ENCODE results near the gene COL6A2. TPM values are rescaled to one million over a fixed set of nuclear protein-coding genes. Genes with fewer than 3 reads are reported as not detected.
A peak's percentile ranks its signal among the peaks of the same experiment; 100 is the strongest.
"Not testable (repeated sequence)": the region's sequence is repeated elsewhere in the genome, so short reads cannot be mapped to it uniquely, and the experiment has no call there.

Gene COL6A2
- total RNA-seq, 5 donors from 2014 or later (not counting 1 experiment from before 2014, with no cell fraction given) = 33.8 to 85.2 (median 60.7) TPM

DNA sequence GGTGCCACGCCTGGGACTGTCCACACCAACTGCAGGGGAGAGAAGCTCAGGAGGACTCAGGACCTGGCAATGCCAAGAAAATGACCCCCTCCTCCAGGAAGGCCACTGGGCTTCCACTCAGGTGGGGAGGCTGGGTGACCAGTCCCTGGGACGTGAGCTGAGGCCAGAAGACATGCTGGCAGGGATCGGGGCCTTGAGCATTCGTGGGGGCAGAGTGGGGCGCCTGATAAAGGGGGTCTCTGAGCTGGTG lies 15.3 kb upstream of the COL6A2 start:
- H3K27me3 Mint-ChIP-seq = peaks cover 0 to 8% of the 10 kb centered on the region in 2 donors
- Histone ChIP-seq H3K9me3 (no peaks in the 10 kb centered on the region), H3K27ac (ENCODE audit: low read length) (no peak overlapping the region), H3K4me3 (ENCODE audit: control insufficient read depth in 1 of 2, extremely low read depth in 1 of 2, low read length in 1 of 2) (no peak overlapping the region), H3K27me3 (replicated peaks in 1 of 2; ENCODE audit: control insufficient read depth in 2 of 2, extremely low read depth in 1 of 2, insufficient read depth in 2 of 2, low read length in 1 of 2) (peaks cover 0 to 60% of the 10 kb centered on the region in 2 experiments), H3K4me1 (ENCODE audit: control insufficient read depth in 1 of 2, extremely low read depth in 1 of 2, insufficient read depth in 2 of 2, low read length in 2 of 2) (no peaks in the 10 kb centered on the region), H3K36me3 (ENCODE audit: control insufficient read depth in 2 of 2, extremely low read depth in 1 of 2, insufficient read depth in 1 of 2, low read length in 1 of 2) (no peaks in the 10 kb centered on the region)
- no peak overlapping the region for H3K4me3 Mint-ChIP-seq
- peaks cover 0 to 8% (median 8%) of the 10 kb centered on the region in 3 donors for H3K9me3 Mint-ChIP-seq
- WGBS (ENCODE audit: insufficient coverage) = 81% methylated on average over 3 of the region's 5 CpGs
- no peak for ATAC-seq (replicated peaks in 1 of 4)
- ChIA-PET POLR2A (no interaction called here), CTCF (no interaction called here)
- DNase-seq = peak in 1 of 35 experiments; percentile 10
- H3K4me1 Mint-ChIP-seq = no peaks in the 10 kb centered on the region
- H3K27ac Mint-ChIP-seq = no peak overlapping the region
- no peaks in the 10 kb centered on the region for H3K36me3 Mint-ChIP-seq

DNA sequence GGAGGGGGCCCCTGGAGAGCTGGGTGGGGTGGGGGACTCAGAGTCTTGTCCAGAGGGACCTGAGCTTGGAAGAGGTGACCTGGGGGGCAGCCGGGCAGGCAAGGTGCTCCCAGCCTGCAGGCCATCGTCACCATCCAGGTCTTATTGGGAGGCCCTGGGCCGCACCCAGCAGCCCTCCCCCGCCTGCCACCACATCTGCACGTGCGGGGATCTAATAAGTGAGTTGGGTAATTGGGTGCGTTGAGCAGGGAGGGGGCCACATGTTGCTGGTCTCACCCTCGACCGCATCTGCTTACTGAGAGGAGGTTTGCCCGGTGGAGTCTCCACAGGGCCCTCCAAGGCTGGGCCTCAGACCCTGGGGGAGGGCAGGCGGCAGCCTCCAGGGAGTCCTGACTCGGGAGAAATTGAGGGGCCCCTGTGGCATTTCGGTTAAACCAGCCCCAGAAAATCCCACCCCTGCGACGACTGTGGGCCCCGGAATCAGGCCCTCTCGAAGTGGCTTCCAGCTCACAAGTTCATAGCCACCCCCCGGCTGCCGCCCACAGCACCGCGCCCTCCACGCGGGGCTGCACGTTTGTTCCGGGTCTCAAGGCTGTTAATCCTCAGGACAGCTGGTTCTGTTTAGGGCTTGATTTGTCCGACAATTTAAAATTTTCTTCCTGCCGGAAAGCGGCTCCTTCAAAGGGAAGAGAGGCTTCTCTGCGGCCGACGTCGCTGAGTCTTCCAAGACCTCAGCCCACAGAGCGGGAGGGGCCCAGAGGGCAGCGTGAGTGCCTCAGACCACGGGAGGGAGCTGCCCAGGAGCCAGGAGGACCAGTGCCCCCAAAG lies 14.7 kb upstream of the COL6A2 start:
- Histone ChIP-seq H3K4me1 (ENCODE audit: control insufficient read depth in 1 of 2, extremely low read depth in 1 of 2, insufficient read depth in 2 of 2, low read length in 2 of 2) (no peaks in the 10 kb centered on the region), H3K9me3 (no peaks in the 10 kb centered on the region), H3K36me3 (ENCODE audit: control insufficient read depth in 2 of 2, extremely low read depth in 1 of 2, insufficient read depth in 1 of 2, low read length in 1 of 2) (no peaks in the 10 kb centered on the region), H3K27ac (ENCODE audit: low read length) (no peak overlapping the region), H3K27me3 (replicated peaks in 1 of 2; ENCODE audit: control insufficient read depth in 2 of 2, extremely low read depth in 1 of 2, insufficient read depth in 2 of 2, low read length in 1 of 2) (peaks cover 0 to 57% of the 10 kb centered on the region in 2 experiments), H3K4me3 (ENCODE audit: control insufficient read depth in 1 of 2, extremely low read depth in 1 of 2, low read length in 1 of 2) (no peak overlapping the region)
- no peaks in the 10 kb centered on the region for H3K36me3 Mint-ChIP-seq
- ChIA-PET CTCF (no interaction called here), POLR2A (no interaction called here)
- no peak for ATAC-seq (replicated peaks in 1 of 4)
- peaks cover 2 to 13% (median 13%) of the 10 kb centered on the region in 3 donors for H3K9me3 Mint-ChIP-seq
- no peak for DNase-seq
- H3K4me1 Mint-ChIP-seq = no peaks in the 10 kb centered on the region
- no peak overlapping the region for H3K27ac Mint-ChIP-seq
- H3K4me3 Mint-ChIP-seq = no peak overlapping the region
- peaks cover 0 to 8% of the 10 kb centered on the region in 2 donors for H3K27me3 Mint-ChIP-seq
- 89% methylated on average over 34 of the region's 35 CpGs for WGBS (ENCODE audit: insufficient coverage)

DNA sequence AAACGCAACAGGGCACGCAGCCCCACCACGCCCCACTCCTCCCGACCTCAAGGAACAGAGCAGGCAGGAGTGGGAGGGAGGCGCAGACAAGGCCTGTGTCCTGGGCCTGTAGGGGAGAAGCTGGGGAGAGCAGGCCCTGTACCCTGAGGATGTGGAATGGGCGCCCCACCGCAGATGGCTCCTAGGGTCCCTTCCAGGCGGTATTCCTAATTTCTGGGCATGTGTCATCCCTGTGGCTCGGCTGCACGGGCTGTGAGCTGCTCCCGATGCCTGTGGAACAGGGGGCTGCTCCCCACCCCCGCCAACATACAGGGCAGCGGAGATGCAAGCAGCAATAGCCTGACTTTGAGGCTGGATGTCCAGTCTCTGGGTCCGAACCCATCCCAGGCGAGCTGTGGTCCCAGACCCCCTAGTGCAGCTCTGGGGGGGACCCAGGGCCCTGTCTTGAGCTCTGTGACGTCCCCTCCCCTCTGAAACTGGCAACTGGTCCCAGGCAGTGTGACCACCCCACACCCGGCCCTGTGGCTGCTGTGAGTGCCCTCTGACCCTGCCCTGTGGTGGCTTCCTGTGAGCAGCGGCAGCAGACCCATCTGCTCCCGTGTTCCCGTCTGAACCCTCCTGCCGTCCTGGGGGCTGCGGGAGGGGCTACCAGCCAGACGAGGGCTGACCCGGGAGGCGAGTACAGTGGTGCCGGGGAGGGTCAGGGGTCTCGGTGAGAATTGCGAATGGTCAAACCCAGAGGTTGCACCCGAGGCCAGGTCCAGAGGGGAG lies 13.9 kb upstream of the COL6A2 start:
- no peaks in the 10 kb centered on the region for H3K36me3 ChIP-seq (ENCODE audit: control insufficient read depth in 2 of 2, extremely low read depth in 1 of 2, insufficient read depth in 1 of 2, low read length in 1 of 2)
- no peaks in the 10 kb centered on the region for H3K4me1 ChIP-seq (ENCODE audit: control insufficient read depth in 1 of 2, extremely low read depth in 1 of 2, insufficient read depth in 2 of 2, low read length in 2 of 2)
- H3K4me3 ChIP-seq (ENCODE audit: control insufficient read depth in 1 of 2, extremely low read depth in 1 of 2, low read length in 1 of 2) = no peak overlapping the region
- Mint-ChIP-seq H3K4me1 (no peaks in the 10 kb centered on the region), H3K36me3 (no peaks in the 10 kb centered on the region), H3K4me3 (no peak overlapping the region), H3K27me3 (peaks cover 0 to 8% of the 10 kb centered on the region in 2 donors), H3K9me3 (peaks cover 6 to 20% (median 19%) of the 10 kb centered on the region in 3 donors), H3K27ac (no peak overlapping the region)
- 86% methylated on average over 25 of the region's 29 CpGs for WGBS (ENCODE audit: insufficient coverage)
- CTCF ChIA-PET = no interaction called here
- H3K27me3 ChIP-seq (replicated peaks in 1 of 2; ENCODE audit: control insufficient read depth in 2 of 2, extremely low read depth in 1 of 2, insufficient read depth in 2 of 2, low read length in 1 of 2) = peaks cover 0 to 49% of the 10 kb centered on the region in 2 experiments
- no peaks in the 10 kb centered on the region for H3K9me3 ChIP-seq
- H3K27ac ChIP-seq (ENCODE audit: low read length) = no peak overlapping the region
- ATAC-seq (replicated peaks in 1 of 4) (no peak), DNase-seq (no peak)
- POLR2A ChIA-PET = no interaction called here

DNA sequence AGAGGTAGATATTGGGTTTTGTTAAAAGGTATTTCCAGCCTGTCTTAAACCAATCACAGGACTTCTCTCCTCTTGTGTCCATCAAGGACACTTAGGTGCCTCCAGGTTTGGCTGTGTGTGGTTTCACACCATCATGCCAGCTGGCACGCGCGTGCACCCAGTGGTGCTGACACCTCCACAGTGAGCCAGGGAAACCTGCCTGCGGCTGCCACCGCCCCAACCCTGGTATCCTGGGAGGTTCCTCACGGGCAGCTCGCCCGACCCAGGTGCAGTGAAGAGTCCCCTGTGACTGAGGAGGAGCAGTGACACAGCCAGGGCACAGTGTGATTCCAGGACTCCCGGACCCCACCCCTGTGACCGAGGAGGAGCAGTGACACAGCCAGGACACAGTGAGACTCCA lies 13.2 kb upstream of the COL6A2 start:
- POLR2A ChIA-PET = no interaction called here
- H3K27ac ChIP-seq (ENCODE audit: low read length) = no peak overlapping the region
- H3K27ac Mint-ChIP-seq = no peak overlapping the region
- H3K4me3 ChIP-seq (ENCODE audit: control insufficient read depth in 1 of 2, extremely low read depth in 1 of 2, low read length in 1 of 2) = no peak overlapping the region
- ATAC-seq (replicated peaks in 1 of 4) (no peak), DNase-seq (no peak)
- H3K4me1 ChIP-seq (ENCODE audit: control insufficient read depth in 1 of 2, extremely low read depth in 1 of 2, insufficient read depth in 2 of 2, low read length in 2 of 2) = no peaks in the 10 kb centered on the region
- no peaks in the 10 kb centered on the region for H3K9me3 ChIP-seq
- H3K36me3 ChIP-seq (ENCODE audit: control insufficient read depth in 2 of 2, extremely low read depth in 1 of 2, insufficient read depth in 1 of 2, low read length in 1 of 2) = no peaks in the 10 kb centered on the region
- peaks cover 0 to 47% of the 10 kb centered on the region in 2 experiments for H3K27me3 ChIP-seq (replicated peaks in 1 of 2; ENCODE audit: control insufficient read depth in 2 of 2, extremely low read depth in 1 of 2, insufficient read depth in 2 of 2, low read length in 1 of 2)
- WGBS (ENCODE audit: insufficient coverage) = 92% methylated on average over 10 of the region's 10 CpGs
- H3K36me3 Mint-ChIP-seq = no peaks in the 10 kb centered on the region
- peaks cover 6 to 22% (median 20%) of the 10 kb centered on the region in 3 donors for H3K9me3 Mint-ChIP-seq
- no peak overlapping the region for H3K4me3 Mint-ChIP-seq
- CTCF ChIA-PET = no interaction called here
- H3K27me3 Mint-ChIP-seq = peaks cover 0 to 8% of the 10 kb centered on the region in 2 donors
- no peaks in the 10 kb centered on the region for H3K4me1 Mint-ChIP-seq

DNA sequence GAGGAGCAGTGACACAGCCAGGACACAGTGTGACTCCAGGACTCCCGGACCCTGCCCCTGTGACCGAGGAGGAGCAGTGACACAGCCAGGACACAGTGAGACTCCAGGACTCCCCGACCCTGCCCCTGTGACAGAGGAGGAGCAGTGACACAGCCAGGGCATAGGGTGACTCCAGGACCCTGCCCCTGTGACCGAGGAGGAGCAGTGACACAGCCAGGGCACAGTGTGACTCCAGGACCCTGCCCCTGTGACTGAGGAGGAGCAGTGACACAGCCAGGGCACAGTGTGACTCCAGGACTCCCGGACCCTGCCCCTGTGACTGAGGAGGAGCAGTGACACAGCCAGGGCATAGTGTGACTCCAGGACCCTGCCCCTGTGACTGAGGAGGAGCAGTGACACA lies 12.7 kb upstream of the COL6A2 start:
- not testable (repeated sequence) for ATAC-seq (replicated peaks in 1 of 4)

DNA sequence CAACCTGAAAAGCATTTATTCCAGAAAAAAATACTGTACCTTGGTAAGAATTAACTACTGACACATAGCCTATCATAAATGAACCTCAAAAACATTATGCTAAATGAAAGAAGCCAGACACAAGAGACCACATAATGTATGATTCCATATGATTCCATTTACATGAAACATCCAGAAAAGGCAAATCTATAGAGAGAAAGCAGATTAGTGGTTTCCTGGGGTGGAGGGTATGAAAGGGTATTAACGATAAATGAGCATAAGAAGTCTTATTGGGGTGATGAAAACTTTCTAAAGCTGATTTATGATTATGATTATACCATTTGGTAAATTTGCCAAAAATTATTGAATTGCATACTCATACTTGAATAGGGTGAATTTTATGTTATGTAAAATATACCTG lies 10.3 kb upstream of the COL6A2 start:
- no CpG with 5 or more reads among the region's 1 CpG for WGBS (ENCODE audit: insufficient coverage)
- Histone ChIP-seq H3K9me3 (no peaks in the 10 kb centered on the region), H3K27me3 (replicated peaks in 1 of 2; ENCODE audit: control insufficient read depth in 2 of 2, extremely low read depth in 1 of 2, insufficient read depth in 2 of 2, low read length in 1 of 2) (peaks cover 0 to 26% of the 10 kb centered on the region in 2 experiments), H3K4me3 (ENCODE audit: control insufficient read depth in 1 of 2, extremely low read depth in 1 of 2, low read length in 1 of 2) (no peak overlapping the region), H3K27ac (ENCODE audit: low read length) (no peak overlapping the region), H3K36me3 (ENCODE audit: control insufficient read depth in 2 of 2, extremely low read depth in 1 of 2, insufficient read depth in 1 of 2, low read length in 1 of 2) (no peaks in the 10 kb centered on the region), H3K4me1 (ENCODE audit: control insufficient read depth in 1 of 2, extremely low read depth in 1 of 2, insufficient read depth in 2 of 2, low read length in 2 of 2) (peaks cover 0 to 2% of the 10 kb centered on the region in 2 experiments)
- H3K27me3 Mint-ChIP-seq = peaks cover 0 to 5% of the 10 kb centered on the region in 2 donors
- ATAC-seq (replicated peaks in 1 of 4) (no peak), DNase-seq (no peak)
- H3K27ac Mint-ChIP-seq = no peak overlapping the region
- POLR2A ChIA-PET = no interaction called here
- CTCF ChIA-PET = no interaction called here
- no peaks in the 10 kb centered on the region for H3K4me1 Mint-ChIP-seq
- no peak overlapping the region for H3K4me3 Mint-ChIP-seq
- H3K9me3 Mint-ChIP-seq = peaks cover 10 to 28% (median 20%) of the 10 kb centered on the region in 3 donors
- no peaks in the 10 kb centered on the region for H3K36me3 Mint-ChIP-seq

More for the DNA sequence above, 12.7 kb upstream of the COL6A2 start:
- H3K9me3 ChIP-seq; H3K27me3 Mint-ChIP-seq; H3K4me3 ChIP-seq (ENCODE audit: control insufficient read depth in 1 of 2, extremely low read depth in 1 of 2, low read length in 1 of 2); H3K4me3 Mint-ChIP-seq; H3K4me1 Mint-ChIP-seq; DNase-seq; POLR2A ChIA-PET; H3K36me3 ChIP-seq (ENCODE audit: control insufficient read depth in 2 of 2, extremely low read depth in 1 of 2, insufficient read depth in 1 of 2, low read length in 1 of 2); H3K36me3 Mint-ChIP-seq; H3K27ac ChIP-seq (ENCODE audit: low read length); H3K4me1 ChIP-seq (ENCODE audit: control insufficient read depth in 1 of 2, extremely low read depth in 1 of 2, insufficient read depth in 2 of 2, low read length in 2 of 2); H3K27ac Mint-ChIP-seq; CTCF ChIA-PET: not testable (repeated sequence)
- H3K27me3 ChIP-seq (replicated peaks in 1 of 2; ENCODE audit: control insufficient read depth in 2 of 2, extremely low read depth in 1 of 2, insufficient read depth in 2 of 2, low read length in 1 of 2) = peaks cover 0 to 44% of the 10 kb centered on the region in 2 experiments
- H3K9me3 Mint-ChIP-seq = peaks cover 6 to 24% (median 20%) of the 10 kb centered on the region in 3 donors
- WGBS (ENCODE audit: insufficient coverage) = 80% methylated on average over 1 of the region's 5 CpGs
